Erythroblast (primary cell): Measurements from ENCODE around the gene TAF1C.

Experiments
- GATA1 ChIP-seq: IDR thresholded peaks from 2 replicates; pipeline ENCODE4 v1.6.1; 2011; ENCODE audit warnings: low read depth, mild to moderate bottlenecking, control low read depth, low read length, moderate library complexity
- POLR2A ChIP-seq: IDR thresholded peaks from 2 replicates; pipeline ENCODE4 v1.6.1; 2011; ENCODE audit warnings: mild to moderate bottlenecking, low read length

- TF ChIP-seq POLR2A (peak; percentile 63), GATA1 (no peak)
Observed at GRCh38 chr16:84186685-84187437, at the start of gene TAF1C.
